ENCODE measurements around the gene TCTN2. TPM values are rescaled to one million over a fixed set of nuclear protein-coding genes. Genes with fewer than 3 reads are reported as not detected.

The TCTN2 gene
- total and polyA plus RNA-seq, 2 of the 4 experiments (the other 2 are of a cell fraction): 8.4 to 13.6 TPM

GRCh38 chr12:123721245-123721644 is 50.3 kb downstream of the TCTN2 start:
- Histone ChIP-seq H2BK20ac (ENCODE audit: low read depth, low read length) (no peak overlapping the region), H3K14ac (replicated peaks; ENCODE audit: low read depth, low read length) (no peak overlapping the region), H3K4ac (ENCODE audit: low read depth, low read length) (no peak overlapping the region), H4K5ac (ENCODE audit: low read depth, low read length) (no peak overlapping the region), H4K8ac (ENCODE audit: low read depth in 2 of 2, low read length in 2 of 2) (no peak overlapping the region), H4K91ac (ENCODE audit: insufficient read depth, low read depth, low read length) (no peak overlapping the region), H2BK5ac (ENCODE audit: low read depth, low read length, poor library complexity, severe bottlenecking) (no peak overlapping the region), H3K4me2 (ENCODE audit: low read depth, low read length) (no peak overlapping the region), H2AFZ (replicated peaks; ENCODE audit: low read length, poor library complexity) (no peak overlapping the region), H3K9me1 (ENCODE audit: insufficient read depth, low read length) (0 out of 2 replicates have a peak, but pooled peaks cover 4% of the 10 kb centered on the region), H4K20me1 (ENCODE audit: insufficient read depth, low read length) (no peaks in the 10 kb centered on the region; the same call in none of the 2 replicates), H3K79me1 (ENCODE audit: low read depth in 1 of 2, low read length in 2 of 2) (peaks cover 9 to 19% of the 10 kb centered on the region in 2 experiments; a peak in 3 of 4 replicates), H3K56ac (ENCODE audit: extremely low read depth, insufficient read depth, low read length) (no peak overlapping the region), H3K27me3 (ENCODE audit: control insufficient read depth, insufficient read depth, low read length) (no peaks in the 10 kb centered on the region), H2BK120ac (ENCODE audit: low read depth, low read length) (no peak overlapping the region), H3K9me3 (ENCODE audit: control insufficient read depth, insufficient read depth, low read length) (no peaks in the 10 kb centered on the region), H3K4me3 (ENCODE audit: insufficient read depth, low read depth, low read length) (no peak overlapping the region), H2AK9ac (replicated peaks; ENCODE audit: low read depth, low read length, poor library complexity) (no peak overlapping the region), H3K27ac (ENCODE audit: insufficient read depth, low read length) (no peak overlapping the region), H3K18ac (ENCODE audit: low read depth, low read length) (no peak overlapping the region), H3K36me3 (ENCODE audit: control insufficient read depth, insufficient read depth, low read length) (peaks cover 24% of the 10 kb centered on the region), H2BK15ac (ENCODE audit: low read depth, low read length) (no peak overlapping the region), H3K23ac (ENCODE audit: low read depth, low read length) (no peak overlapping the region), H3K4me1 (ENCODE audit: control insufficient read depth, insufficient read depth, low read length) (no peaks in the 10 kb centered on the region), H3K9ac (ENCODE audit: low read depth, low read length) (no peak overlapping the region), H2AK5ac (ENCODE audit: low read depth, low read length) (no peak overlapping the region)
- in situ Hi-C loops (cut with MboI; ENCODE audit: low sequenced_read_pairs) (no loop called here), dilution Hi-C loops (cut with HindIII; ENCODE audit: low sequenced_read_pairs, unreplicated experiment) (no loop called here), intact Hi-C loops (cut with micrococcal nuclease) (no loop called here)
- WGBS, 2 experiments (ENCODE audit: extremely low coverage in 2 of 2, insufficient read length in 1 of 2): no CpG with 5 or more reads among the region's 2 CpGs
- no TSS peak for BruUV-seq (replicated peaks)
- ChIA-PET CTCF (no interaction called here), POLR2A (ENCODE audit: unreplicated experiment) (no interaction called here)
- TF ChIP-seq POLR2A (IDR thresholded peaks at IDR 0.05; ENCODE audit: low read depth, low read length) (no peak), CEBPB (IDR thresholded peaks at IDR 0.05; ENCODE audit: low read depth, low read length) (no peak), NFE2L2 (IDR thresholded peaks at IDR 0.05; ENCODE audit: low read depth, low read length) (no peak), MXI1 (IDR thresholded peaks at IDR 0.05; ENCODE audit: borderline replicate concordance, low read depth, low read length) (no peak), RAD21 (IDR thresholded peaks at IDR 0.05; ENCODE audit: low read length) (no peak), BHLHE40 (IDR thresholded peaks at IDR 0.05; ENCODE audit: low read depth, low read length) (no peak), MAZ (IDR thresholded peaks at IDR 0.05; ENCODE audit: borderline replicate concordance, low read depth, low read length) (no peak)
- ATAC-seq (ENCODE audit: low read depth) (no peak), DNase-seq (no peak)

Data from IMR-90 (cell line).